HG03460 (cell line): ENCODE measurements around the gene GNA15.

Source experiments
- ATAC-seq: cut with Tn5 transposase; IDR thresholded peaks from one replicate; pipeline ENCODE4 v1.9.1; 2021; ENCODE audit not compliant: unreplicated experiment

Gene GNA15

GRCh38 chr19:3206216-3206953, 70.6 kb downstream of the GNA15 start:
- ATAC-seq = no peak

GRCh38 chr19:3207461-3208242, 71.8 kb downstream of the GNA15 start:
- no peak for ATAC-seq

- no peak for ATAC-seq
These were observed 72.7 kb downstream of the GNA15 start for GRCh38 chr19:3208317-3209207.

- no peak for ATAC-seq
These were observed 74.6 kb downstream of the GNA15 start for GRCh38 chr19:3210347-3211017.

- no peak for ATAC-seq
These were observed 75.4 kb downstream of the GNA15 start for GRCh38 chr19:3211191-3211590.

- no peak for ATAC-seq
These were observed 77.3 kb downstream of the GNA15 start for GRCh38 chr19:3213159-3213558.
